H9 (cell line): ENCODE measurements around the gene C17orf78. TPM values are rescaled to one million over a fixed set of nuclear protein-coding genes. Genes with fewer than 3 reads are reported as not detected.

Experiments used
- DNase-seq: peaks from one replicate; pipeline ENCODE4 v3.0.0-alpha.2; 2017
- H2AFZ ChIP-seq: one replicate; pipeline ENCODE4 v1.6.1; 2013; ENCODE audit warnings: mild to moderate bottlenecking, low read length, control low read depth, moderate library complexity
- H2AK5ac ChIP-seq: 2 replicates; pipeline ENCODE4 v1.6.1; 2013; ENCODE audit warnings: low read length, control low read depth, mixed read lengths; ENCODE audit not compliant: insufficient read length
- H2BK120ac ChIP-seq: one replicate; pipeline ENCODE4 v1.6.1; 2013; ENCODE audit warnings: low read depth, mild to moderate bottlenecking, low read length, control low read depth, inconsistent platforms; ENCODE audit not compliant: poor library complexity, severe bottlenecking
- H2BK12ac ChIP-seq: 2 replicates; pipeline ENCODE4 v1.6.1; 2013; ENCODE audit warnings: low read length, control low read depth, mixed read lengths, low read depth; ENCODE audit not compliant: insufficient read length
- H2BK15ac ChIP-seq: 2 replicates; pipeline ENCODE4 v1.6.1; 2013; ENCODE audit warnings: low read depth, low read length, control low read depth
- H2BK20ac ChIP-seq: one replicate; pipeline ENCODE4 v1.6.1; 2013; ENCODE audit warnings: low read depth, mild to moderate bottlenecking, low read length, control low read depth, inconsistent platforms; ENCODE audit not compliant: poor library complexity, severe bottlenecking
- H2BK5ac ChIP-seq: 2 replicates; pipeline ENCODE4 v1.6.1; 2013; ENCODE audit warnings: low read length, control low read depth, mixed read lengths; ENCODE audit not compliant: insufficient read length
- H3K14ac ChIP-seq: 2 replicates; pipeline ENCODE4 v1.6.1; 2013; ENCODE audit warnings: low read length, control low read depth; ENCODE audit not compliant: insufficient read depth
- H3K18ac ChIP-seq: 2 replicates; pipeline ENCODE4 v1.6.1; 2013; ENCODE audit warnings: low read depth, mild to moderate bottlenecking, mixed read lengths, low read length, control low read depth; ENCODE audit not compliant: insufficient read length
- H3K23ac ChIP-seq: 2 replicates; pipeline ENCODE4 v1.6.1; 2013; ENCODE audit warnings: low read length, control low read depth, mixed read lengths, low read depth; ENCODE audit not compliant: insufficient read length
- H3K23me2 ChIP-seq: 2 replicates; pipeline ENCODE4 v1.6.1; 2013; ENCODE audit warnings: low read depth, mild to moderate bottlenecking, mixed read lengths, low read length, control low read depth; ENCODE audit not compliant: insufficient read length, poor library complexity, severe bottlenecking
- H3K27ac ChIP-seq: 2 replicates; pipeline ENCODE4 v1.5.1; 2013; ENCODE audit warnings: low read length, control low read depth, mixed read lengths, low read depth; ENCODE audit not compliant: insufficient read length
- H3K27me3 ChIP-seq: 2 replicates; pipeline ENCODE4 v1.6.1; 2013; ENCODE audit warnings: low read length, control low read depth, inconsistent platforms; ENCODE audit not compliant: insufficient read depth
- H3K4ac ChIP-seq: 2 replicates; pipeline ENCODE4 v1.6.1; 2013; ENCODE audit warnings: low read depth, mild to moderate bottlenecking, control low read depth, inconsistent platforms, low read length, moderate library complexity
- H3K4me1 ChIP-seq: 2 replicates; pipeline ENCODE4 v1.6.1; 2013; ENCODE audit warnings: low read length, control low read depth, inconsistent platforms; ENCODE audit not compliant: insufficient read depth
- H3K4me2 ChIP-seq: 2 replicates; pipeline ENCODE4 v1.6.1; 2013; ENCODE audit warnings: low read length, control low read depth, mixed read lengths; ENCODE audit not compliant: insufficient read length, insufficient read depth
- H3K56ac ChIP-seq: 2 replicates; pipeline ENCODE4 v1.6.1; 2013; ENCODE audit warnings: low read depth, mild to moderate bottlenecking, mixed read lengths, low read length, control low read depth; ENCODE audit not compliant: insufficient read length
- H3K79me1 ChIP-seq: 2 replicates; pipeline ENCODE4 v1.6.1; 2013; ENCODE audit warnings: low read depth, mild to moderate bottlenecking, moderate library complexity, low read length, control low read depth, inconsistent platforms; ENCODE audit not compliant: insufficient read depth, poor library complexity, severe bottlenecking
- H3K79me2 ChIP-seq: 2 replicates; pipeline ENCODE4 v1.6.1; 2013; ENCODE audit warnings: low read length, control low read depth, inconsistent platforms; ENCODE audit not compliant: insufficient read depth
- H3K9ac ChIP-seq: 2 replicates; pipeline ENCODE4 v1.6.1; 2013; ENCODE audit warnings: low read length, control low read depth, mixed read lengths; ENCODE audit not compliant: insufficient read length; ENCODE audit errors: extremely low read depth
- H3K9me3 ChIP-seq: one replicate; pipeline ENCODE4 v1.6.1; 2013; ENCODE audit warnings: low read depth, low read length, inconsistent platforms; ENCODE audit not compliant: control insufficient read depth
- H3T11ph ChIP-seq: one replicate; pipeline ENCODE4 v1.6.1; 2013; ENCODE audit warnings: mild to moderate bottlenecking, low read length, control low read depth, inconsistent platforms
- H4K20me1 ChIP-seq: one replicate; pipeline ENCODE4 v1.6.1; 2013; ENCODE audit not compliant: control insufficient read depth, insufficient read length, insufficient read depth
- H4K5ac ChIP-seq: 2 replicates; pipeline ENCODE4 v1.6.1; 2013; ENCODE audit warnings: low read depth, mild to moderate bottlenecking, mixed read lengths, low read length, control low read depth; ENCODE audit not compliant: insufficient read length
- H4K8ac ChIP-seq: replicated peaks from 2 replicates; pipeline ENCODE4 v1.6.1; 2013; ENCODE audit warnings: low read length, control low read depth, mixed read lengths, low read depth; ENCODE audit not compliant: insufficient read length
- H4K91ac ChIP-seq: 2 replicates; pipeline ENCODE4 v1.6.1; 2013; ENCODE audit warnings: low read depth, mild to moderate bottlenecking, moderate library complexity, mixed read lengths, low read length, control low read depth; ENCODE audit not compliant: insufficient read length
- H3K27ac Mint-ChIP-seq, 3 experiments: 2 replicates in 2 of 3; 3 replicates in 1 of 3; pipeline ENCODE4 v1.8.0; 2020 to 2021; ENCODE audit warnings: mixed read lengths in 3 of 3, mild to moderate bottlenecking in 1 of 3, moderate library complexity in 1 of 3
- H3K27me3 Mint-ChIP-seq: 2 replicates; pipeline ENCODE4 v1.8.0; 2021; ENCODE audit warnings: low read depth, mild to moderate bottlenecking, moderate library complexity, mixed read lengths
- H3K36me3 Mint-ChIP-seq, 3 experiments: 2 replicates in 2 of 3; 3 replicates in 1 of 3; pipeline ENCODE4 v1.8.0; 2020 to 2021; ENCODE audit warnings: low read depth in 3 of 3, mixed read lengths in 3 of 3; ENCODE audit not compliant: insufficient read depth in 1 of 3
- H3K4me1 Mint-ChIP-seq, 2 experiments: 2 replicates each; pipeline ENCODE4 v1.8.0; 2020; ENCODE audit warnings: mixed read lengths in 2 of 2
- H3K4me3 Mint-ChIP-seq, 2 experiments: 2 replicates in 1 of 2; 3 replicates in 1 of 2; pipeline ENCODE4 v1.8.0; 2020 to 2021; ENCODE audit warnings: mild to moderate bottlenecking in 2 of 2, mixed read lengths in 2 of 2, moderate library complexity in 1 of 2
- H3K9me3 Mint-ChIP-seq, 2 experiments: 2 replicates in 1 of 2; 3 replicates in 1 of 2; pipeline ENCODE4 v1.8.0; 2020; ENCODE audit warnings: mild to moderate bottlenecking in 2 of 2, mixed read lengths in 2 of 2, moderate library complexity in 1 of 2
- WGBS: extraction: QIAGEN DNeasy Blood & Tissue Kit; methylation state at CpG from one replicate; pipeline ENCODE4 v1.1.7; 2013; ENCODE audit warnings: missing lambda C conversion rate, low lambda C conversion rate, mixed read lengths; ENCODE audit not compliant: insufficient read length; ENCODE audit errors: extremely low coverage; 5-methylcytosine and 5-hydroxymethylcytosine counted together
- total RNA-seq: library from RNA; stranded (reverse); gene quantifications from 2 replicates; pipeline ENCODE4 v1.2.1, GENCODE V29; 2021
- TF ChIP-seq, protein P1 (sequence below): fragments of 200-600 bp; sonication (generic); conservative IDR thresholded peaks from 3 replicates; pipeline ENCODE4 v1.8.0; 2021; ENCODE audit warnings: antibody characterized with exemption, mild to moderate bottlenecking

Gene C17orf78
- total RNA-seq, 1 experiment from 2014 or later = not detected

DNA sequence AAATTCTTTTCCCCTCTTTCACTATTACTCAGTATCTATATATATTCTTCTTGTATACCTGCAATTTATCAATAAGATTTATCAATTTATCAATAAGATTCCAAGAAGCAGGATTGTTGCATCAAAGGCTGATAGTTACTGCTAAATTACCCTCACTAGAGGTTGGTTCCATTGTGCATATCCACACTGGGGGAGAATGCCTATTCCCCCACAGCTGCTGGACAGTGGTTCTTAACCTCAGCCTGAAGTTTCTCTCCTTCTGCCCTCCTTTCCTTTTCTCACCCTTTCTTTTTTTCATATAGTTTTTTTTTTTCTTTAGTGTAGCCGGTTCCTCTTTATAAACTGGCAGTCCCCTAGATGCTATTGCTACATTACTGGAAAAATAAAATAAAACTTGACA, 6.3 kb downstream of the C17orf78 start:
- no CpG with 5 or more reads among the region's 1 CpG for WGBS
- H3K27me3 Mint-ChIP-seq = no peaks in the 10 kb centered on the region
- no peaks in the 10 kb centered on the region for H3K36me3 Mint-ChIP-seq
- H4K5ac ChIP-seq = no peak overlapping the region
- peaks cover 3 to 7% of the 10 kb centered on the region in 2 experiments for H3K4me1 Mint-ChIP-seq
- no peak overlapping the region for H3K4ac ChIP-seq
- H2AK5ac ChIP-seq = no peak overlapping the region
- H3K9ac ChIP-seq = no peak overlapping the region
- no peak overlapping the region for H3K27ac ChIP-seq
- H2BK120ac ChIP-seq = no peak overlapping the region
- H3K79me1 ChIP-seq = no peaks in the 10 kb centered on the region
- no peaks in the 10 kb centered on the region for H3K4me1 ChIP-seq
- no peak overlapping the region for H3T11ph ChIP-seq
- H3K56ac ChIP-seq = no peak overlapping the region
- no peak overlapping the region for H4K91ac ChIP-seq
- DNase-seq = no peak
- H4K8ac ChIP-seq = no peak overlapping the region
- H3K27ac Mint-ChIP-seq = no peak overlapping the region
- H3K79me2 ChIP-seq = no peaks in the 10 kb centered on the region
- no peak overlapping the region for H2BK15ac ChIP-seq
- no peak overlapping the region for H3K18ac ChIP-seq
- H4K20me1 ChIP-seq = no peaks in the 10 kb centered on the region
- H3K14ac ChIP-seq = no peak overlapping the region
- no peaks in the 10 kb centered on the region for H3K23me2 ChIP-seq
- TF ChIP-seq, protein P1, sequence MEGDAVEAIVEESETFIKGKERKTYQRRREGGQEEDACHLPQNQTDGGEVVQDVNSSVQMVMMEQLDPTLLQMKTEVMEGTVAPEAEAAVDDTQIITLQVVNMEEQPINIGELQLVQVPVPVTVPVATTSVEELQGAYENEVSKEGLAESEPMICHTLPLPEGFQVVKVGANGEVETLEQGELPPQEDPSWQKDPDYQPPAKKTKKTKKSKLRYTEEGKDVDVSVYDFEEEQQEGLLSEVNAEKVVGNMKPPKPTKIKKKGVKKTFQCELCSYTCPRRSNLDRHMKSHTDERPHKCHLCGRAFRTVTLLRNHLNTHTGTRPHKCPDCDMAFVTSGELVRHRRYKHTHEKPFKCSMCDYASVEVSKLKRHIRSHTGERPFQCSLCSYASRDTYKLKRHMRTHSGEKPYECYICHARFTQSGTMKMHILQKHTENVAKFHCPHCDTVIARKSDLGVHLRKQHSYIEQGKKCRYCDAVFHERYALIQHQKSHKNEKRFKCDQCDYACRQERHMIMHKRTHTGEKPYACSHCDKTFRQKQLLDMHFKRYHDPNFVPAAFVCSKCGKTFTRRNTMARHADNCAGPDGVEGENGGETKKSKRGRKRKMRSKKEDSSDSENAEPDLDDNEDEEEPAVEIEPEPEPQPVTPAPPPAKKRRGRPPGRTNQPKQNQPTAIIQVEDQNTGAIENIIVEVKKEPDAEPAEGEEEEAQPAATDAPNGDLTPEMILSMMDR = no peak
- H3K9me3 ChIP-seq = no peaks in the 10 kb centered on the region
- no peaks in the 10 kb centered on the region for H3K27me3 ChIP-seq
- no peak overlapping the region for H3K23ac ChIP-seq
- no peak overlapping the region for H3K4me3 Mint-ChIP-seq
- H2BK5ac ChIP-seq = no peak overlapping the region
- H3K9me3 Mint-ChIP-seq = no peaks in the 10 kb centered on the region
- H2AFZ ChIP-seq = no peak overlapping the region
- no peak overlapping the region for H2BK12ac ChIP-seq
- H3K4me2 ChIP-seq = no peak overlapping the region
- H2BK20ac ChIP-seq = no peak overlapping the region
